Stimulated activated CD4-positive, alpha-beta T cell treated with anti-CD3 and anti-CD28 coated beads, Interleukin-2, amount 100 ng/mL, for 48 hours (primary cell): ENCODE results near the gene MAGI1.

Source experiments
- DNase-seq, 2 donors: peaks; one replicate each; pipeline ENCODE4 v3.0.0-alpha.2; 2020

The MAGI1 gene

DNA sequence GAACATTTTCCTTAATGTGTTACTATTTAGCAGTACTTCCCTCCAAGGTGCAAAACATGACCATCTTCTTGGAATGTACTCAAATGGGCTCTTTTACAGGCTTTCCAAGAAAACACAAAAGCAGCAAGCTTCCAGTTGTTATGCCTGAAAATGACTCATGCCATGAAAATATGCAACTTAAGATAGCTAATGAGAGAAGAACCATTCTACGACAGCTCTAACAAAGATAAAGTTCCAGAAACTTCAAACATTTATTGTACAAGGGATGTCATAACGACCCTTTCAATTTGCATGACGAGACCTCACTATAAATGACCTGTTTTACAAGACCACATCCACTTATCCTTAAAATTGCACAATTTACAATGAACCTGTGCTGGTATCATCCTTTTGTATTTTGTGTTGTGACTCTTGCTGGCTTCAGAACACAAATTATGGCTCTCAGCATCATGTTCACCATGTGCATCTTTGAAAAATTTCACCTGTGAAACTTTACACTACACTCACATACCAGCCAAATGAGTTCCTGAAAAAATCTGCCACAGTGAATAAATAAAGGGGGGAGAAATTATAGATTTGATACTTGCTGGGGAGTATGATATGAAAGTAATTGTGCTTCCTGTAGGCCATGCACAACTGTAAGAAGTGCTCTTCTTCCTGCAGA lies 433.7 kb downstream of the MAGI1 start:
- no peak for DNase-seq

DNA sequence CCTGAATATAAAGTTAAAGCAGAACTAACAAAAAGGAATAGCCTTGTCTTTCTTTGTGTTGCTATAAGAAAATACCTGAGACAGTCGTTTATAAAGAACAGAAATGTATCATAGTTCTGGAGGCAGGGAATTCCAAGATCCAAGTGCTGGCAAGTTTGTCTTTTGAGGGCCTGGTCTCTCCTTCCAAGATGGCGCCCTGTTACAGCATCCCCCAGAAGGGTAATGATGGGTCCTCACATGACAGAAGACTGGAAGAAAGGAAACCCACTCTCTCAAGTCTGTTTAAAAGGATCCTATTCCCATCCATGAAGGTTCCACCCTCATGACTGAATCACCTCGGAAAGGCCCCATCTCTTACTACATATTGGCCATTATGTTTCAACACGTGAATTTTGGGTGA lies 435.1 kb downstream of the MAGI1 start:
- no peak for DNase-seq

DNA sequence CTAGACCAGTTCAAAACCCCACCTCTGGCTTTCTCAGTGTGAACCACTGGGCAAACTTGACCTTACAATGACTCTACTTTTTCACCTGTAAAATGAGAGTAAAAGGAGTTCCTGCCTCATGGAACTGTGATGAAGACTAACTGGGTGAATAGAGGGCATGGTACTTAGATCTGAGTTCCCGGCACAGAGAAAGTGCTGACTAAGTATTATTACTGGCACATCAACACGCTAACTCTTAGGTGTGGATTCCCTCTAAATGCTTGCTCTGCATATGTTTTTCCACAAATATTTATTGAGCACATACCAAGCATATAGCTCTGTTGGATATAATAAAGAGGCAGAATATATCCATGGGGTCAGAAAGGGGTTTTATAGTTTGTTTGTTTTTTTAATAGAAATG lies 437.8 kb downstream of the MAGI1 start:
- DNase-seq: no peak

DNA sequence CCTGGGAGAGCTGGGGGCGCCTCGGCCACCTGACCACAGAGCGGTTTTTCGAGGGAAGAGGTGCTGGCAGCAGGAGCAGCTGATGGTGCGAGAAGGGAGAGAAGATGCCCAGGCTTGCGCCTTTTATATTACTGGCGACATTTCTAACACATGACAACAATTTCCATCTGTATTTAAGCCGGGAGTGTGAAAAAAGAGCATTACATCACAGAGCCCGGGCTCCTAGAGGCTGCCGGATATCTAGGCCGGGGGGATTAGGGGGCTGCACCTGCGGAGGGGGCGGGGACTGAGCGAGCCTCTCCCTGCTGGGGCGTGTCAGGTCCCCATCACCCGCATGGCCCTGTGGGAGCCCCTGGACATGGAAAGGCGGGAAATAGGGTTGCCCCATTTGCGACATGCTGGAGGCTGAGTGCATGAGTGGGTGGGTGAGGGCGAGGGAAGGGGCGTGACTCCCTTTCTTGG lies 440.7 kb downstream of the MAGI1 start:
- no peak for DNase-seq

DNA sequence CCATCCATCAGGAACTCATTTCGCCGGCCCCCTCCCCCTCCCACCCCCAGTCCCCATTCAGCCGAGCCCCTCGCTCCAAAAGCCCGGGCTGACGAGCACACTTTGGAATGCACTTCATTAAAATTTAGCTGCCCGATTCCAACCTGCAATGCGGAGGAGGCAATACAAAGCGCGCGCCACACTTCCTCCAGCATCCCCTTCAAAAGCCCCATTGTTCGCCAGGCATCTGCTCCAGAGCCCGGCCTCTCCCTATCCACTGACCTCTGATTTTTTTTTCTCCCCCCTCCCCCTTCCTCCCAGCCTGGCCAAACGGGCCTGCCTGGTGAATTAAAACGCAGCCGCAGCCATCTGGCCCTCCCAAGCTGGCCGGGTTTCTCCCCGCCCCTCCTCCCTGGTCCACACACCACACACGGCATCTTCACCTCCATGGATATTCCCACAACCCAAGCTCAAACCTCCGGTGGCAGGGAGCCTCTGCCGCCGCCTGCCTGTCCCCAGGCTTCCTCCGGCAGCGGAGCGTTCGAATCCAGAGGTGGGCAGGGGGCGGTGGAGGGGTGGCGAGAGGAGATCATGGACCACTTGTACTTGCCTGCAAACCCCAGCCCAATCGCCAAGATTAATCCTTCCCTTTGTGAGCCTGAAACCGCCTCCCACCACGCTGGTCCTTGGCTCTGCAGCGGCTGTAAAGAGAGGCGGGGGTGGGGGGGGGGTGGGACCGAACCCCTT lies 441.3 kb downstream of the MAGI1 start:
- DNase-seq: no peak

DNA sequence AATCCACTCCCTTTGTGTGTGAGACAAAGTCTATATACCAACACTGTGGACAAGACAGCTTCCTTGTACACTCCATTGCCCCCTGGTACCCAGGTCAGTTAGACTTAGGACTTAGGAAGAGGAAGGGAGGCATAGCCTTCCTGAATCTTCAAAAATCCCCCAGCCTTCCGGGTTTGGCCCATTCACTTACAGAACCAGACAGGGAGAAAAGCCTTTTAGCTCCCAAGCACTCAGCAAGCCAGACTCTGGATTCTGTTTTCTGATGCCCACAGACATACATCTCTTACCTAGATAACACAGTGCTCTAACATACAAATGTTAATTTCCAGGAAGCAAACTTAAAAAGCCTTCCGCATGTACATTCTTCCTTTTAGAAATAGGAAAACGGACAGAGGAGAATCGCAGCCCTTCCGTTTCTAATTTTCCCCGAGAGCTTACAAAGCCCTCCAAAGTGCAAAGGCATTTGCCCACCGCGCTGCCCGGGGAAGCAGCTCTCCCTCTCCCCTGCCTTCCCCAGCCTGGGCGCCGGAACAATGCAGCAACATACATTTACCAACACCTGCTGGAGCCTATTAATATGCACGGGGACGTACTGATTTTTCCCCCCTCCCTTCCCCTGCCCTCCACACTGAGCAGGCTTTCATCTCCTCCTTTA lies 442.0 kb downstream of the MAGI1 start:
- no peak for DNase-seq

DNA sequence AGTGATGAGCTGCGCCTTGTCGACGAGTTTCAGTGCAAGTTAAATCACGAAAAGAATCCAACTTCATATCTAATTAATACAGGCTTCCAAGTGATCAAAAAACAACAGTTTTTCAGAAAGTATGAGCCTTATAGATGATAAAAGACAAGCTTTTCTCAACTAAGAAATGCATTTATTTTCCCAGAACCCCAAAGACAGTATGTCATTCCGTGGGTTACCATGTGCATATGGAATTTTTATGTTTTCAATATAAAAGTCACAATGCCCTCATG lies 442.8 kb downstream of the MAGI1 start:
- no peak for DNase-seq

DNA sequence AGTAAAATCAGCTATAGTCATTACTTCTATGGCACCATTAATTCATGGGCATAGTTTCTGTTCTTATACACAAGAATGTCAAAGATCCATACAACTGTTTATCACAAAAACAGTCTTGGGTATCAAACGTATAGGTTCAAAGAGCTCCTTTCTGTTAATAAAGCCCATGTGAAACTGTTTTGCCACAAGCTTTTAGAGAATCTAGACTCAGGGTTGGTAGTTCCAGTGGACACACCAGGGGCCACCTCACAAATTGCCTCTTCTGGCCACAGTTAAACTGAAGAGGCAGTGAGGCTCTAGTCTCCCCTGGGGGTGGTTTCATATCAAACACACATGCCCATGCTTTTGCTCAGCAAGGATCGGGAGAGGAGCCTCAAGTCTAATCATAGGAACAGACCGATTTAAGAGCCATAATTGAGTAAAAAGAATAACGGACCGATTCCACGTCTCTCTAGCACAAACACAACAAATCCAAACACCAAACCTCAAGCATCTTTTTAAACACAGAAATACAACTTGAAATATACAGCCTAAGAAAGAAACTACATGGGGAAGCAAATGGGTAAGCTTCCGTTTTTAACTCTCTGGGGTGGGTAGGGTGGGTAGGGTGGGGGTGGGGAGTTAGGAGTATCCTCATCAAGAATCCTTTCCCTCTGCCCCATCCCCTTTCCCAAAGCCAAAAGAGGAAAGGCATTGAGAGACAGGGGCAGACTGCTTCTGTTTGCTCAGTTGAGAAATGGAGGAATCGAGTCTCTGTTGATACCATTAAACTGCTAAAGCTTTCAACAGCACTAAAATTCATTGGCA lies 443.3 kb downstream of the MAGI1 start:
- DNase-seq: no peak

DNA sequence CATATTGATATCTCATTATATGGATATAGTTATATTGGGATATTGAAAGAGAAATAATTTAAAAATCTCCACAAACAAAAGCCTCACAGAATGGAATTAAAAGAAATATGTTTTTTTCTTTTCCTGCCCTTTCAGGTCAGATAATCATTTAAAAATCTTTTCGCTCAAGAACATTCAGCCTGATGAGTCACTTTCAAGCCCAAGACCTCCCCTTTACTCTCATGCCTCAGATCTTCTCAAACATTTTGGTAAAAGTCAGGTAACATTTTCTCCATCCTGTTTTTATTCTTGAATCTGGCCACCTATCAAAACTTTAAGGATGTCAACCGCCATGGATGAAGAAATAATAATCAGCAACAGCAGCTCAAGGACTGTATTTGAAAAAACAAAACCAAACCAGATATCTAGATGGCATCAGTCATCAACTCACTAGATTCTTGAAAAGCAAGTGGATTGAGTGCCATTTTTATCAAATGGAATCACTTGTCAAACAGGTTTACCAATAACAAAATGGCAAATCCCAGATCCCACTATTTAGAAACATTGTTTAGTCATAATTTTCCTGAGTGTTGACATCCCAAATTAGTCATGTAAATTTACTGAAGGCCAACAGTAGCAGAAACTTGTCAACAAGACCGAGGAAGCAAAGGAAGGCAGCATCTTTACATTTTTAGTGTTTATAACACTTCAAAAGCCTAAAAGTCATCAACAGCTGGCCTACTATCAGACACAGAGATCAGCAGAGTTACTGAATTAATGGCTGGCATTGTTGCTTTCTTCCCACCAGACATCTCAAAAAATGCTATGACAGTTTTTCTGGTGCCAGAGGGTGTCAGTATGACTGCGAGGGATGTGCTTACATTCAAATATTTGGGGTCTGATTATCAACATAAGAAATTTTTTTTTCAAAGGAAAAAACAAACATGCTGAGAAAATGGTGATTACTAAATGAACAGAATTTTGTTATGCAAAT lies 444.7 kb downstream of the MAGI1 start:
- no peak for DNase-seq

DNA sequence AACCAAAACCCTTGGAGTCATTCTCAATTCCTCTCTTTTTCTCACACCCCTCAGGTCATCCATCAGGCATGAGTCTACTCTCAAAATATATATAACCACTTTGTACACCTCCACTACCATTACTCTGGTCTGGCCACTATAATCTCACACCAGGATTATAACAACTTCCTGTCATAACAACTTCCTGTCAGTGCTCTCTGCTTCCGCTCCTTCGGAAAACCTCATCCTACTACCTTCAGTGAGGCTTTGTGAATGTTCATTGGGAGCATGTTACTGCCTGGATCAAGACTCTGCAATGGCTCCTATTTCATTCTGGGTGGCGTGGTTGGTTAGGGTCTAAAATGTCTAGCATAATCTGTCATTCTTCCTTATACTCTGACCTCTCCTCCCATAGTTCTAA lies 447.4 kb downstream of the MAGI1 start:
- DNase-seq: no peak

DNA sequence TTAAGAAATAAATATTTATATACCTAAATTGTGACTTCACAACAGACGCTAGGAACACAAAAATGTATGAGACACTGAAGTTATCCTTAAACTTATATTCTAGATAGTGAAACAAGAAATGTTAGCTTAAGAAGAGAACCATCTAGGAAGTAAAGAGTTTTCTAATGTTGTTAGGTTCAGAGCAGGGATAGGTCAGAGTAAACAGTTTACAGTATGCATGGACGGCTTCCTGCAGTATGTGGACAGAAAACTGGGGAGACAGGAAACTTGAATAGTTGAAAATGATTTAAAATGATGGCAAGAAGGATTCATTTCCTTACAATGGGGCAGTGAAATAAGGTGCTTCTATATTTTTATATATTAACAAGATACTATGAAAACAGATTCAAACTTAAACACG lies 449.8 kb downstream of the MAGI1 start:
- DNase-seq: no peak

DNA sequence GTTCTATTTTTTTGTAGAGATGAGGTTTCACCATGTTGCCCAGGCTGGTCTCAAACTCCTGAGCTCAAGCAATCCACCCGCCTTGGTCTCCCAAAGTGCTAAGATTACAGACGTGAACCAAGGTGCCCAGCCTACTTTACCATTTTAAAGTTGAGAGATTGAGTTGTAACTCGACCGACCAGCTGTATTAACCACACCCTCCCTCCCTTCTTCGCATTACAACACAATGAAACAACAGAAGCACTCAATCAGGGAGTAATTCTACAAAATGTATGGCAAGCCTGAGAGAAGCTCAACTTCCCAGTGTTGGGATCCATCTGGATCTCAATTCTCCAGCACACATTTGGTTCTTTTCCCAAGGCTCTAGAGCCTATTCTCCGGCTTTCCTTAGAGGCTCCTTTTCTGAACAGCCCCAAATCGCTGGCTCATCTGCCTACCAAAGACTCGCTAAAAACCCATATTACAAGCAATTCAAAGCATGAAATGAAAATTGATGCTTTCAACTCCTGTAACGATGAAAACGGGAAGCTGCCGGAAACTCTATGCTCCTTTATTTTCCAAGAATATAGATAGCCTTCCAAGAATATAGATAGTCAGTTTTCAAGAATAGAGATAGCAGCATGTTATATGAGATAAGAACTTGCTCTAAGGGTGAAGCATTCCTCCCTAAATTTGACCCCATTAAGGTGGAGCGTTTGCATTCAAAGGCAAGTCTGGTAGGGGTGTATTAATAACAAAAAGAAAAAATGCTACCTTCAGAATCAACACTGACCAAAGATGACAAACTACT lies 450.9 kb downstream of the MAGI1 start:
- no peak for DNase-seq

DNA sequence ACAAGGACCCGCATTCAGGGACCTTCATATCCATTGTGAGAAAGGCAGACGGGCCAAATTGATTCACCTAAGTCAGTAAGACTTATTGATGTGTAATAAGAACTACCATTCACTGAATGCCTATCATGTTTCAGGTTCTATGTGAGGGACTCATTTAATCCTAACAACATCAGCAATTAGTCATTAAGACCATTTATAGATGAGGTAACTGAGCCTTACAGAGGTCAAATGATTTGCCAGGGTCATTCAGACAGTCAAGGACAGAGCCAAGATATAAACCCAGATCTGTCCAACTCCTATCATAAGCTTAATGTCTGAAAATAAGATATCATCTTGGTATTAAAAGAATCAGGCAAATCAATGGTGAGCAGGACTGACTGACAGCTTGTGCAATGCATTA lies 453.8 kb downstream of the MAGI1 start:
- no peak for DNase-seq

DNA sequence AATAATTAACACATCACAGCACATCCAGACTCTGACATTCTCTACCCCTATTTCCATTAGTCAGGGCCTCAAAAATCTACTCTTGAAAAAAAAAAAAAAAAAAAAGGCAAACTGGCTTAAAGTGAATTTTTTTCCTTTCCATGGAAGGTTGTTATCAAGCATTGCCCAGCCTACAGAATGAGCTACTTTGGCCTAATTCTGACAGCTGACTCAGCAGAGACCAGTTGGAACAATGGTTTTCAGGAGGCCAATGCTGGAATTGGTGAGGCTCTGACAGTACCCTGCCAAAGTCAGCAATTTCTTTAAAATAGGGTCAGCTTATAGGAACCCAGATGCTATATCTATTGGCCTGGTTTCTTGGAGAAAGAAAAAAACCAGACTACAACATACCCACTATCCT lies 454.7 kb downstream of the MAGI1 start:
- no peak for DNase-seq

DNA sequence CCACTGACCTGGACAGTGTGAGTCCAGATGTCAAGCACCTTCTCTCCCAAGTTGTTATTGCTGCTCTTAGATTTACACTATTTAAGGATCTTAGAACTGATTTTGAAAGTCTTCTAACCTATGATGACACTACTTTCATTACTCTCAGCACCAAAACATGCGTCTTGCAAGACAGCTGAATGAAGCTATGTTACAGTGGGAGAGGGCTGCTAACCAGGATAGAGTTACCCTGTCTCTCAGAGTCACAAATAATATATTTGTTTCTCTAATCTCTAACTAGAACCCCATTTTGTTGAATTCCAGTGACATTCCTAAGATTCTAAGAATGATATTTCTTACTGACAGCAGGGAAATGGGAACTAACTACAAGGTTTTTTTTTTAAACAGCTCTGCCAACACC lies 455.5 kb downstream of the MAGI1 start:
- DNase-seq: no peak

DNA sequence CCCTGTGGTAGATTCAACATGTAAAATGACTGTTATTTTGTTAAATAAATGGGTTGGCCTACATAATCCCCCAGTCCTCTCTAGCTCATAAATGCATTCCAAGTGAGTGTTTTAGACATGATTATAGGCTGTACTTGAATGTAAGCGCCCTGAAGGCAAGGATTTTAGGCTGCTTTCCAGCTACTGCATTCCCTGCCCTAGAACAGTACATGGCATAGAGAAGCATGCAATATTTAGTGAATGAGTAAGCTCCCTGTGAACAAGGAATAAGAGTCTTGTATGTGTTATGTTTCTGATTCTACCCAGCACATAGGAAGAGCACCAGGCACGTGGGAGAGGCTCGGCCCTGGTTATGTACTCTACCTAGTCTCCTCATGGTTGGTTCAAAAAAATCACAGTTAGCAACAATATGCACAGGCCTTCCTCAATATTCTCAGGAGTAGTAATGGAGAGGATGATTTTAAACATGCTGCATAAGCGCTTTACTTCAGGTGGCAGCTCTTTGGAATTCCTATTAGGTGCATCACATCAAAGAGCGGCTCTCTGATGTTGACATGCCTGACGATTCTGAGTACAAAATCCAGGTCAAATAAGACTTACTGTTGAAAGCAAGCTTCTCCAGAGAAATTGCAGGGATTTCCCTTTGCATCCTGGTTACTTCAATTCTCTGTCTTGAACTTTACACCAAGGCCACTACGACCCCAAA lies 456.6 kb downstream of the MAGI1 start:
- DNase-seq: no peak

DNA sequence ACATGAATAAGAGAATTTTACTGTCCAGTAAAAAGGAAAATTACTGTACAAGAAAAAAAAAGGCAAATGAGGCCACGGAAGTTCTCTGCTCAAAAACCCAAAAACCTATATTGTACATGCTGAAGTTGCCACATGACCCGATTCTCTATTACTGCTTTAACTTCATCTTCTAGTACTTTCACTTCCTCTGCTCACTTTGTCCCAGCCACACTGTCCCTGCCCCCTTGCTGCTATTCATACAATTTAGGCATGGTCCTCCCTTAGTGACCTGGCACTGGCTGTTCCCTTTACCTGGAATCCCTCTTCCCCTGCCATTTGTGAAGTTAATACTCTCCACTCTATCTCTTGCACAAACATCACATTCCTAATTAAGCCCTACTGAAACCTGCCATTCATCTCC lies 457.4 kb downstream of the MAGI1 start:
- DNase-seq: no peak

DNA sequence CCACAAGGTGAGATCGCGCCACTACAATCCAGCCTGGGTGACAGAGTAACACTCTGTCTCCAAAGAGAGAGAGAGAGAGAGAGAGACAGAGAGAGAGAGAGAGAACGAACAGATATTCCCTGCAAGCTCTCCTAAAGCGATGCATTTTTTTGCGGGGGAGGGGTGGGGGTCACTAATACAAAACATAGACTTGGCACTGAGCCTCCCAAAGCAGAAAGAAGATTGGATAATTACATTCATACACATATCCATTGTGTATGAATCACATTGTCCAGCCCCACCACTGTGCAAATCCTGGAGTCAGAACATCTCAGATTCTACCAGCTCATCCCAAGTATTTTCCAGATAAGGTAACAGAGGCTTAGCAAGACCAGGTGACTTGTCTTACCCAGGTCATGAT lies 459.9 kb downstream of the MAGI1 start:
- DNase-seq: no peak

DNA sequence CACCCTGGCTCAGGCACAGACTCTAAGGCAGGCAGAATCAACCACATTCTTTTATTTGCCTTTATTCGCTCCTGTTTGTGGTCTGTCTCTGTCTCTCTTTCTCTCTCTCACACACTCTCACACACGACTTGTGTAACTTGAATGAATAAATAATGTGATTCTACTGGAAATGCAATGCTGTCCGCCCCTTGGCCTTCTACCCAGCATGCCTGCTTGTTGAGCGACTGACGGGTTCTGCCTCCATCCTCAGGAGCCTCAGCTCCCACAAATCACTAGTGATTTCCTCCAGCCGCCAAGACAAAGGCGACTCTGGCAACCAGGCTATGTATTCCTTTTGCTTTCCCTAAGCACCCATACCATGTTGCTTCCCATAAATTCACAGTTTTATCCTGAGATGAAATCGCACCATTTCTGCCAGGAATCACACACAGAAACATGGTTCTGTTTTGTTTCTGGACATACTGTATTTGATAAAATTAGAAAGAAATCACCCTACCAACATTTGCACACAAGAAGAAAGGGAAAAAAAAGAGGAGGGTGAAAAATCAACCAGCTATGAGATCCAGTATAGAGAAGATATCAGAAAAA lies 460.8 kb downstream of the MAGI1 start:
- DNase-seq: no peak

DNA sequence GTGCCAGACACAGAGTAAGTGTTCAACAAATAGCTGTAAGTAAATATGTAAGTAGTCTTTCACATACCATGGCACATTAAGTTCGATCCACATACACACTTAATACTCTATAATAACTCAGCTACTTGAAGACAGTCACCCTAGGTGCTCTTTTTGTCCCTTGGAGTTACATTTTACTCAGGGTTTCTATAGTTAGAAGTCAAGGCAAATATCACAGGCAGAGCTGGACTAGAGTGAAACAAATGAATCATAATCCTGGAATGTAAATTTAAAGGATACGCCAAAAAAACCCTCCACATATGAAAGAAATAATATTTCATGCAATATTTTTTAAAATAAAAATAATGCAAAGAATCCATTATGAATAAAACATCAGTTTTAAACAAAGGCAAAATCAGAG lies 461.8 kb downstream of the MAGI1 start:
- no peak for DNase-seq

DNA sequence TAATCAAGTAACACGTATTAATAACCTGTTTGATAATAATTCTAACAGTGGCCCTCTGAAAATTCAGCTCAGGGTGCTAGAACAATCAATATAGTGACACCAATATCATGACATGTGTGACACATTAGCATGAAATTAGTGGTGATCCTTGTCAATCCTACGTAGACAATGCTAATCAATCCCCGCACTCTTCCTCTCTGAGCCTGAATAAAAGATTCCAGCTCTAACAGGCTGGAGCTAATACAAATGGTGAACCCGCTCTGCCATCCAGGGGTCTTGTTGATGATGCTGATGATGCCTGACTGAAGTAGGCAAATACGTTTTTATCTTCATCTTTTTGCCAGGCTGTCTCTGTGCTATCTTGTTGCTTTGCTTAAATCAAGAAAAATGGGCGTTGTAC lies 462.5 kb downstream of the MAGI1 start:
- DNase-seq: no peak
